Measurements from ENCODE around the gene MEGF6.
A peak's percentile ranks its signal among the peaks of the same experiment; 100 is the strongest.

Gene MEGF6

DNA sequence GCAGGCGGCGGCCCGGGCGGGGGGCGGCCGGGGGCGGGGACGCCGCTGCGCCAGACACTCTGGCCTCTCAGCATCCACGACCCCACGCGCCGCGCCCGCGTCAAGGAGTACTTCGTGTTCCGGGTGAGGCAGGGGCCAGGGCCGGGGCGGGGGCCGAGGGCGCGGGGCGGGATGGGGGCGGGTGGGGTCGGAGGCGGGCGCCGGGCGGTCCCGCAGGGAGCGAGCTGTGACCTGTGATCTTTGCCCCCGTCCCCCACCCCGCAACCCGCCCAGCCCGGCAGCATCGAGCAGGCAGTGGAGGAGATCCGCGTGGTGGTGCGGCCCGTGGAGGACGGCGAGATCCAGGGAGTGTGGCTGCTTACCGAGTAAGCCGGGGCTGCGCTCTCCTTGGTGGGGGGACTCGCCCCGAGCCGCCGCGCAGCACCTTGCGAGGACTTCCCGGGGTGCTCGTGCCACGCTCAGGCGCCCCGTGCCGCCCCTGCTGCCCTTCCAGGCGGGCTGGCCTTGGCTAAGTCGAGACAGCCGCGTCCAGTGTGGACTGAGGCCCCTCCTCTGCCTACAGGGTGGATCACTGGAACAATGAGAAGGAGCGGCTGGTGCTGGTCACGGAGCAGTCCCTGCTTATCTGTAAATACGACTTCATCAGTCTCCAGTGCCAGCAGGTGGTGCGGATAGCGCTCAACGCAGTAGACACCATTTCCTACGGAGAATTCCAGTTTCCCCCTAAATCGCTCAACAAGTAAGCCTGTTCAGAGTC, 14.0 kb upstream of the MEGF6 start:
- Histone ChIP-seq H3K4me2 (ENCODE audit: low read length, poor library complexity, severe bottlenecking) (peak overlapping the region; percentile 67), H3K36me3 (ENCODE audit: control insufficient read depth in 1 of 2, insufficient read depth in 2 of 2, low read depth in 1 of 2, low read length in 2 of 2) (peaks cover 35 to 37% of the 10 kb centered on the region in 2 experiments), H3K4ac (ENCODE audit: low read depth in 1 of 2, low read length in 2 of 2) (peak overlapping the region in 1 of 2 experiments; percentile 68), H3K27ac (ENCODE audit: low read length, poor library complexity, severe bottlenecking) (no peak overlapping the region), H3K14ac (ENCODE audit: low read length in 2 of 2) (peak overlapping the region in 1 of 2 experiments; percentile 92), H2BK5ac (ENCODE audit: low read depth, low read length, poor library complexity, severe bottlenecking) (no peak overlapping the region), H2BK15ac (ENCODE audit: low read depth, poor library complexity, severe bottlenecking) (no peak overlapping the region), H2AFZ (ENCODE audit: low read depth, low read length) (peak overlapping the region; percentile 19), H4K8ac (ENCODE audit: low read length) (no peak overlapping the region), H3K23ac (ENCODE audit: low read length in 2 of 2) (peak overlapping the region in 1 of 2 experiments; percentile 26), H3K27me3 (ENCODE audit: control insufficient read depth in 1 of 2, insufficient read depth in 1 of 2, low read length in 2 of 2) (peaks cover 0 to 4% of the 10 kb centered on the region in 2 experiments), H2BK12ac (ENCODE audit: low read length in 2 of 2) (no peak overlapping the region), H3K18ac (ENCODE audit: low read depth in 1 of 2, low read length in 2 of 2) (peak overlapping the region in 1 of 2 experiments; percentile 67), H3K9me3 (ENCODE audit: control insufficient read depth, low read length) (no peaks in the 10 kb centered on the region), H4K91ac (ENCODE audit: low read length) (no peak overlapping the region), H2AK5ac (ENCODE audit: low read length, severe bottlenecking) (no peak overlapping the region), H3K4me1 (ENCODE audit: control insufficient read depth, insufficient read depth, low read depth, low read length) (peaks cover 13% of the 10 kb centered on the region), H3K79me1 (replicated peaks; ENCODE audit: low read length, poor library complexity, severe bottlenecking) (peaks cover 34% of the 10 kb centered on the region), H2BK120ac (ENCODE audit: low read depth, low read length) (no peak overlapping the region), H3K4me3 (ENCODE audit: insufficient read depth in 1 of 2, low read depth in 1 of 2, low read length in 2 of 2) (peak overlapping the region; percentile 88 to 89), H3K9ac (ENCODE audit: low read length) (peak overlapping the region; percentile 83)
- WGBS = 4% methylated on average over 38 of the region's 71 CpGs
- peak; percentile 59 for DNase-seq

DNA sequence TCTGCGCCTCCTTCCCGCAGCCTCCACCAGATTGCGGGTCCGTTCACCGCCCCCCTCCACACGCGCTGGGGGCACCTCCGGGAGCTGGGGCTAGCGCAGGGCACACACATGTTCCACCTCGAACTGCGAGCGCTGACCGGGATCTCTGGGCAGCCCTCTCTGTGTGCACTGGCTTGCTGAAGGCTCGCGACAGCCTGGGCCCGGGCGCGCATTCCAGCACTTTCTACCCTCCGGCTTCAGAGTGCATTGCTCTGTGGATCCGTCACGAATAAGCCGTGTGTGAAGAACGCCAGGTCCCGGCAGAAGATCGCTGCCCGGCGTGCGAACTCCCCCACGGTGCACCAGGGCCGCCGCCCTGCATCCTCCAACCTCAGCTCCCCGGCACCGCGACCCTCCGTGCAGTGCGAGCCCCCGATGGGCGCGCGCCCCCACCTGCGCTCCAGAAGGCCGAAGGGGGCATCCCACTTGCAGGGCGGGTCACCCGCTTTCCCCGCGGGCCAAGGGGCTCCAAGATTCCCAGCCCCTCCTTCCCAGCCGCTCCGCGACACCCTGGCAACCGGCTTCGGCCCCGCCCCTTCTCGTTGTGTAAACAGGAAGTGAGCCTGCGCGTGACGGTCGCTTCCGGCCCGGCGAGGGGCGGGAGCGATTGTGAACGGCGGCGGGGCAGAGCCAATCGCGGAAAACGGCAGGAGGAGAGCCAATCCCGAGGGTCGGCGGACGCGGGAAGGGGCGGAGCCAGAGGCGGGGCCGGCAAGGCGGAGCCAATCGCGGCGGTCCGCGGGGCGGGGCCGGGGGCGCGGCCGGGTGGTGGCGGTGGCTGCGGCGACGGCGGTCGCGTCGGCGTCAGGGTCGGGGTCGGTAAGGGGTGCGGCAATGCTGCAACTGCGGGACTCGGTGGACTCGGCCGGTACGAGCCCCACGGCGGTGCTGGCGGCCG, 13.2 kb upstream of the MEGF6 start, which contains the start of gene TPRG1L:
Gene TPRG1L (plus strand): TSS at position 816 of the 937 bp plus-strand sequence. CDS start 58 bp downstream, at position 874.
- peaks cover 13% of the 10 kb centered on the region for H3K4me1 ChIP-seq (ENCODE audit: control insufficient read depth, insufficient read depth, low read depth, low read length)
- peak within 1 kb of the TSS in 1 of 2 experiments; percentile 66 for H2BK12ac ChIP-seq (ENCODE audit: low read length in 2 of 2)
- H3K36me3 ChIP-seq (ENCODE audit: control insufficient read depth in 1 of 2, insufficient read depth in 2 of 2, low read depth in 1 of 2, low read length in 2 of 2) = peaks cover 26 to 28% of the 10 kb centered on the region in 2 experiments
- H4K8ac ChIP-seq (ENCODE audit: low read length) = peak within 1 kb of the TSS; percentile 70
- peak within 1 kb of the TSS; percentile 89 to 90 for H3K4me3 ChIP-seq (ENCODE audit: insufficient read depth in 1 of 2, low read depth in 1 of 2, low read length in 2 of 2)
- H4K91ac ChIP-seq (ENCODE audit: low read length) = peak within 1 kb of the TSS; percentile 34
- peak within 1 kb of the TSS in 1 of 2 experiments; percentile 68 for H3K4ac ChIP-seq (ENCODE audit: low read depth in 1 of 2, low read length in 2 of 2)
- H3K23ac ChIP-seq (ENCODE audit: low read length in 2 of 2) = peak within 1 kb of the TSS in 1 of 2 experiments; percentile 79
- WGBS = 1% methylated on average over 70 of the region's 108 CpGs
- H3K27ac ChIP-seq (ENCODE audit: low read length, poor library complexity, severe bottlenecking) = no peak within 1 kb of the TSS
- no peaks in the 10 kb centered on the region for H3K9me3 ChIP-seq (ENCODE audit: control insufficient read depth, low read length)
- peak within 1 kb of the TSS; percentile 72 to 73 for H3K18ac ChIP-seq (ENCODE audit: low read depth in 1 of 2, low read length in 2 of 2)
- peak; percentile 96 for DNase-seq
- H2BK15ac ChIP-seq (ENCODE audit: low read depth, poor library complexity, severe bottlenecking) = peak within 1 kb of the TSS; percentile 73
- no peak within 1 kb of the TSS for H2BK120ac ChIP-seq (ENCODE audit: low read depth, low read length)
- H3K14ac ChIP-seq (ENCODE audit: low read length in 2 of 2) = peak within 1 kb of the TSS in 1 of 2 experiments; percentile 92
- H3K79me1 ChIP-seq (replicated peaks; ENCODE audit: low read length, poor library complexity, severe bottlenecking) = peaks cover 30% of the 10 kb centered on the region
- H3K9ac ChIP-seq (ENCODE audit: low read length) = peak within 1 kb of the TSS; percentile 93
- peak within 1 kb of the TSS; percentile 96 for H3K4me2 ChIP-seq (ENCODE audit: low read length, poor library complexity, severe bottlenecking)
- H2AFZ ChIP-seq (ENCODE audit: low read depth, low read length) = peak within 1 kb of the TSS; percentile 74
- peaks cover 0 to 8% of the 10 kb centered on the region in 2 experiments for H3K27me3 ChIP-seq (ENCODE audit: control insufficient read depth in 1 of 2, insufficient read depth in 1 of 2, low read length in 2 of 2)
- no peak within 1 kb of the TSS for H2BK5ac ChIP-seq (ENCODE audit: low read depth, low read length, poor library complexity, severe bottlenecking)
- H2AK5ac ChIP-seq (ENCODE audit: low read length, severe bottlenecking) = no peak within 1 kb of the TSS

DNA sequence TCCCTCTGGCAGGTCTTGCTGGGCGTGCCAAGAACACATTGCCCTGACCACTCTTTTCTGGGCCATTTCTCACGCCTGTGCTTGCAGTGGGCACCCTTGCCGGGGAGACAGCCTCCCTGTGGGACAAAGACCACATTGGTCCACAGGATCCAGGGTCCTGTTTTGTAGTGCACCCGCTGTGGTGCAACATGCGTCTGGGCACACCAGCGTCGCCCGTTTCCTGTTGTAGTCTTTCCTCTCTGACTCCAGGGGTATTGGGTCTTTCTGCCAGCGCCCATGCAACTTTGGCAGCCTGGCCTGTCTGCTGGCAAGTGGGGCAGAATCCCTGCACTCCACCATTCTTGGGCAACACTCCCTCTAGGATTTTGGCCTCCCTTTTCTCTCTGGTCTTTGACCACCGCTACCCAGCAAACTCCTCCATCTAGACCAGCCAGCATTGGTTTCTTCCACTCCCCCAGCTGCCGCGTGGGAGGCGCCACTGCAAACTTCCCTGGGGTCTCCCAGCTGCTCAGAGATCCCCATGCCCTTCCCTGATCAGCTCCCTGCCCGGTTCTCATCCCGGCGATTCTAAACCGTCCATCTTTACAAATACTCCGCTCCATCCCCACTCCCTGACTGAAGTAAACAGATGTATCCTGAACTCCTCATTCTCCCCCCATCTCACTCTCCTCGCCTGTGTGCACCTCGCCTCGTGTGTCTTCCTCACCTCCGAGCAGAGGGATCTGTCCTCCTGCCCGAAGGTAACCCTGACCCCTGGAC, 12.3 kb upstream of the MEGF6 start:
- no peak overlapping the region for H3K27ac ChIP-seq (ENCODE audit: low read length, poor library complexity, severe bottlenecking)
- H2BK15ac ChIP-seq (ENCODE audit: low read depth, poor library complexity, severe bottlenecking) = peak overlapping the region; percentile 73
- peaks cover 0 to 10% of the 10 kb centered on the region in 2 experiments for H3K27me3 ChIP-seq (ENCODE audit: control insufficient read depth in 1 of 2, insufficient read depth in 1 of 2, low read length in 2 of 2)
- DNase-seq = no peak
- H2AFZ ChIP-seq (ENCODE audit: low read depth, low read length) = peak overlapping the region; percentile 74
- peak overlapping the region in 1 of 2 experiments; percentile 66 for H2BK12ac ChIP-seq (ENCODE audit: low read length in 2 of 2)
- peak overlapping the region; percentile 96 for H3K4me2 ChIP-seq (ENCODE audit: low read length, poor library complexity, severe bottlenecking)
- H3K36me3 ChIP-seq (ENCODE audit: control insufficient read depth in 1 of 2, insufficient read depth in 2 of 2, low read depth in 1 of 2, low read length in 2 of 2) = peaks cover 20% of the 10 kb centered on the region in 2 experiments
- peaks cover 30% of the 10 kb centered on the region for H3K79me1 ChIP-seq (replicated peaks; ENCODE audit: low read length, poor library complexity, severe bottlenecking)
- no peak overlapping the region for H4K91ac ChIP-seq (ENCODE audit: low read length)
- no peak overlapping the region for H2BK120ac ChIP-seq (ENCODE audit: low read depth, low read length)
- H4K8ac ChIP-seq (ENCODE audit: low read length) = no peak overlapping the region
- peaks cover 15% of the 10 kb centered on the region for H3K4me1 ChIP-seq (ENCODE audit: control insufficient read depth, insufficient read depth, low read depth, low read length)
- no peak overlapping the region for H2BK5ac ChIP-seq (ENCODE audit: low read depth, low read length, poor library complexity, severe bottlenecking)
- peak overlapping the region in 1 of 2 experiments; percentile 91 for H3K14ac ChIP-seq (ENCODE audit: low read length in 2 of 2)
- peak overlapping the region; percentile 89 to 90 for H3K4me3 ChIP-seq (ENCODE audit: insufficient read depth in 1 of 2, low read depth in 1 of 2, low read length in 2 of 2)
- no peak overlapping the region for H2AK5ac ChIP-seq (ENCODE audit: low read length, severe bottlenecking)
- H3K4ac ChIP-seq (ENCODE audit: low read depth in 1 of 2, low read length in 2 of 2) = peak overlapping the region in 1 of 2 experiments; percentile 44
- peak overlapping the region; percentile 93 for H3K9ac ChIP-seq (ENCODE audit: low read length)
- no peaks in the 10 kb centered on the region for H3K9me3 ChIP-seq (ENCODE audit: control insufficient read depth, low read length)
- WGBS = 50% methylated on average over 23 of the region's 23 CpGs
- H3K23ac ChIP-seq (ENCODE audit: low read length in 2 of 2) = no peak overlapping the region
- H3K18ac ChIP-seq (ENCODE audit: low read depth in 1 of 2, low read length in 2 of 2) = peak overlapping the region; percentile 72 to 73
